Motor neuron (in vitro differentiated cells): ENCODE data around the gene EPB41. TPM values are rescaled to one million over a fixed set of nuclear protein-coding genes. Genes with fewer than 3 reads are reported as not detected.
"Not testable (repeated sequence)": the region's sequence is repeated elsewhere in the genome, so short reads cannot be mapped to it uniquely, and the experiment has no call there.

Experiments used
- ATAC-seq, 8 experiments: fragments of 200-7000 bp; cut with Tn5 transposase; replicated peaks in 6 of 8; 2 replicates each; pipeline ENCODE4 v1.8.0; 2021; ENCODE audit warnings: mild to moderate bottlenecking in 8 of 8, moderate library complexity in 8 of 8
- H3K27ac ChIP-seq, 2 donors: fragments of 250-450 bp; sonication (Bioruptor Pico); 2 replicates each; pipeline ENCODE4 v1.9.0; 2021; ENCODE audit warnings: antibody characterized with exemption in 2 of 2, mild to moderate bottlenecking in 2 of 2, moderate library complexity in 1 of 2
- H3K4me1 ChIP-seq, 2 donors: fragments of 250-450 bp; sonication (Bioruptor Pico); replicated peaks in 1 of 2; 2 replicates each; pipeline ENCODE4 v1.6.1; 2021; ENCODE audit warnings: antibody characterized with exemption in 2 of 2, mild to moderate bottlenecking in 2 of 2, moderate library complexity in 1 of 2
- H3K4me3 ChIP-seq, 5 donors: fragments of 250-450 bp; sonication (Bioruptor Pico); 2 replicates each; pipeline ENCODE4 v1.9.0; 2021; ENCODE audit warnings: antibody characterized with exemption in 5 of 5, mild to moderate bottlenecking in 5 of 5, moderate library complexity in 4 of 5
- WGBS, 10 experiments: fragments of 450-650 bp; shearing (Covaris generic); methylation state at CpG; one replicate each; pipeline ENCODE4 v1.0.0; 2022; 5-methylcytosine and 5-hydroxymethylcytosine counted together
- in situ Hi-C, 9 experiments: fragments of 400-800 bp; cut with MboI; loops; one replicate each; pipeline ENCODE4 v1.15.0; 2021; ENCODE audit warnings: low sequenced_read_pairs in 9 of 9, low pct_unique_long_range_greater_than_20kb in 2 of 9; ENCODE audit not compliant: unreplicated experiment in 9 of 9
- total RNA-seq, 8 experiments: library from RNA; unstranded; fragments of 300-600 nt; gene quantifications; 2 replicates each; pipeline versions ENCODE4 v1.2.3 to v1.2.4, GENCODE V29; 2022

EPB41 gene
- total RNA-seq, 8 experiments from 2014 or later: 8.1 to 205 (median 61.7) TPM

DNA sequence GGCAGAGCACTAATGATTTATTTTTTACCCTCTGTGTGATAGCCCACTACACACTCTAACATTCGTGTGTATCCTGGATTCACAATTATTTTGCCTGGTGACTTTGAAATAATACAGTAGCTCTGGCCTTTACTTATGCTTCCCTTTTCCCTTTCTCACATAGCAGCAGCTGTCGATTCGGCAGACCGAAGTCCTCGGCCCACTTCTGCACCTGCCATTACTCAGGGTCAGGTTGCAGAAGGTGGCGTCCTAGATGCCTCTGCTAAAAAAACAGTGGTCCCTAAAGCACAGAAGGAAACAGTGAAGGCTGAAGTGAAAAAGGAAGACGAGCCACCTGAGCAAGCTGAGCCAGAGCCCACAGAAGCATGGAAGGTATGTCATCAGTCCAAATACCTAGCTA is 138.6 kb downstream of the EPB41 start:
- Histone ChIP-seq H3K4me1 (no peaks in the 10 kb centered on the region), H3K27ac (no peak overlapping the region), H3K4me3 (no peak overlapping the region)
- in situ Hi-C loops: no loop called here
- ATAC-seq: no peak
- 63 to 97% (median 92%) methylated on average over 3 to 7 of the region's 7 CpGs; no CpG with 5 or more reads in 2 of the 10 experiments for WGBS, 10 experiments

DNA sequence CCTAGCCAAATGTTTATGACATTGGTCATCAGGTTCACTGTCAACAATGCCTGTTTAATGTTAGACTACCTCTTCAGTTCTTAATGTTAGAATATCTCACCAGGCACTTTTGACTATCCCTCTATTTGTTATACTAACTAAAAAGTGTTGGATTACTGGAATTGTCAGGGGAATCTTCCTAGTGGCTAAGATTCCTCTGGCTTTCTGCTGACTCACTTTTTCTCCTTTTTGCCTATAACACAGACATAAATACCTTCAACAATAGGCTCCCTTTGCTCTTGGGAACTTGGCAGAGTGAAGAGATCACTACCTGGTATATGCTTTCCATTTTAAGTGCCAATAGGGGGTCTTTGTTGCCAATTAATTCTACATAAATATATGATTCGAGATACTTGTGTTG is 140.8 kb downstream of the EPB41 start:
- no peak overlapping the region for H3K4me3 ChIP-seq
- in situ Hi-C loops: no loop called here
- no peaks in the 10 kb centered on the region for H3K4me1 ChIP-seq
- ATAC-seq: no peak
- WGBS, 10 experiments: 80 to 100% (median 96%) methylated on average over 1 of the region's 1 CpG; no CpG with 5 or more reads in 4 of the 10 experiments
- H3K27ac ChIP-seq: no peak overlapping the region

DNA sequence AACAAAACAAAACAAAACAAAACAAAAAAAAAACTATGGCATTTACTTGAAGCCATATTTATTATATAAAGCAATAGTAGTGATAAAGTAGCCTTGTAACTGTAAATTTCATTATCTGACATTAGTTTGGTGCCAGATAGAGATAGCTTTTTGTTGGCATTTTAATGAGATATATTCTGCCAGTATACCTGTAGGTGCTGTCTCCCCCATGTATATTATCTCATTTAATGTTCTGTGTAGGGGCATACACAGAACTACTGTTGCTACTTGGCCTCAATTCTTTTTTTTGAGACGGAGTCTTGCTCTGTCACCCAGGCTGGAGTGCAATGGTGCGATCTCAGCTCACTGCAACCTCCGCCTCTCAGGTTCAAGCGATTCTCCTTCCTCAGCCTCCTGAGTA is 141.9 kb downstream of the EPB41 start:
- H3K4me3 ChIP-seq: no peak overlapping the region
- no peaks in the 10 kb centered on the region for H3K4me1 ChIP-seq
- in situ Hi-C loops: no loop called here
- no peak overlapping the region for H3K27ac ChIP-seq
- WGBS, 10 experiments: 40 to 100% (median 96%) methylated on average over 1 to 4 of the region's 4 CpGs; no CpG with 5 or more reads in 3 of the 10 experiments
- ATAC-seq: no peak

DNA sequence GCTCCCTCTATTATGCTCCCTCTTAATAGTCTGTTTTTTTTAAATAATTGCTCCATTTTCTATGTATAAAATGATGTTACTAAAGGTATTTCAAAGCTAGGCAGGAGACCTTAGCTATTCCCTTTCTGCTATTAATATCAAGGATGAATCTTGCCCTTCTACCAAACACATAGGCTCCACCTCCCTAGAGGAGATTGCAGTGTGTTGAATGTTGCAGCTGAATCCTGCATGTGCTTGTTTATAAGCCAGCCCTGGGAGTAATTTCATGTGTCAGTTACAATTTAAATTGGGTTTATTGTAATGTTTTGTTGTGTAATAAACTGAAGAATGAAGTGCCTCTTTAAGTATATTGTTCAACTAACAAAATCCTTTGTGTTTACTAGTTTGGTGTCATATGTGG is 143.3 kb downstream of the EPB41 start:
- Histone ChIP-seq H3K27ac (no peak overlapping the region), H3K4me1 (no peaks in the 10 kb centered on the region)
- in situ Hi-C loops: no loop called here

DNA sequence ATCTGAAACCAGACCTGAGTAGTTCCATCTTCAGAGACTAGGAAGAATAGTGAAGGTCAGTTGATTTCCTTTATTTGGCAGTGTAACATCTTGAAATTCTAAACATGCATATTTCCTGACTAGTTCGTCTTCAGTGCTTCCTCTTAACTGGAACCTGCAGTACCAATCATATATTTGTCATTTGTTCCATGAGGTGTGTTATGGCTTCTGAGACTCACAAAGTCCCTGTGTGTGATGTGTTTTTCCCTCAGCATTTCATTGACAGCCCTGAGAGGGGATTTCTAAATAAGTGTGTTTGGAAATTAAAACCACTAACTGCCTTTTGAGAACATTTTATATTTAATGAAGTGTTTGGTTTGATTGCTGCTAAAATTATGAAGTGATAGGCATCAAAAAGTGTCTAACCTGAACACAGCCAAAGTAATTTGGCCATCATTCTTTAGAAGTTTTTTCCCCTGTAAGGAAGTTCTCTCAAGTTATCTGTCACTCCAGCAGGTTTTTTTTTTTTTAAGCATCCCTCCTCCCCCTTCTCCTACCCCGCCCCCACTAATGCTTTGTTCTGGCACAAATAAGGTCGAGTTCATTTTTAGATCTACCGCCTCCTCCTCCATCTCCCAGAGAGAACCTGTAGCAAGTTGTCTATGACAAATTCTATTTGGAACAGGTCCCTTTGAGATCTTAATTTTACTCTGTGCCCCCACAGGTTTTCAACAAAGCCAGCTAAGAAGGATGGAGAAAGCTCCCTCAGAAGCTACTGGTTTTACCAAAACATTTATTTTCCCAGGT is 148.0 kb downstream of the EPB41 start:
- 20 to 80% (median 55%) methylated on average over 1 to 4 of the region's 4 CpGs for WGBS, 10 experiments
- H3K4me1 ChIP-seq: no peaks in the 10 kb centered on the region
- ATAC-seq: no peak
- in situ Hi-C loops: no loop called here
- no peak overlapping the region for H3K4me3 ChIP-seq
- H3K27ac ChIP-seq: no peak overlapping the region

More for the DNA sequence above, 143.3 kb downstream of the EPB41 start:
- peak in 2 of 8 experiments; percentile 47 to 49 for ATAC-seq
- H3K4me3 ChIP-seq: no peak overlapping the region

DNA sequence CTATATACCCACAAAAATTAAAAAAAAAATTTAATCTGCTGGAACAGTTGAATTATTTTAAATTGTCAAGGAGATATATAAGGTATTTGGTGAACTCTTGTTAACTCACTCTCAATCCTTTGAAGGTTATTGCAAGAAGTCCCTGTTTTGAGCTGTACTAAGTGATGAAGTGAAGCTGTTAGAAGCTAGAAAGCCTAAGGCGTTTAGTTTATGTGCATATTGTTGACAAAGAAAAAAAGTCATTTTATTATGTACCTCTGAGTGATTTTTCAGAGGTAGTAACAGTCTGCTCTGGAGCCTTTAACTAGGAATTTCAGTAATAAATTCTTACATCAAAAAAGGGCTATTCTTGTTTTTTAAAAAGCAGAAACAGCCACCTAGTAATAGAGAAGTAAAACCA is 149.7 kb downstream of the EPB41 start:
- no peak overlapping the region for H3K27ac ChIP-seq
- in situ Hi-C loops: no loop called here
- H3K4me1 ChIP-seq: no peaks in the 10 kb centered on the region
- 0 to 89% (median 58%) methylated on average over 1 of the region's 1 CpG for WGBS, 10 experiments
- ATAC-seq: peak in 3 of 8 experiments; percentile 47 to 78 (median 52)
- no peak overlapping the region for H3K4me3 ChIP-seq

DNA sequence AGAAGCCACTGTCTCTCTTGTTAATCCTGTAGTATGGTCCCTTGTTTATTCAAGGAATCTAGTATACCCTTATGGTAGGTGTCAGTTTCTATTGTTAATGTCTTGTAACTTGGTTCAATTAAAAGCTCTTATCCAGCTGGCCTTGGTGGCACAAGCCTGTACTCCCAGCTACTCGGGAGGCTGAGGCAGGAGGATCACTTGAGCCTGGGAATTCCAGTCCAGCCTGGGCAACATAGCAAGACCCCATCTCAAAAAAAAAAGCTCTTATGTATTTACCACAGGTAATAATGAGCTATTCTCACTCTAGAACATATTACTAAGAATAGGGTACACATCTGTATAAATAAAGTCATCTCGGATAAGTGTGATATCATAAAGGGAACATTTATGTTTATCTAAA is 162.8 kb downstream of the EPB41 start:
- in situ Hi-C loops: no loop called here

DNA sequence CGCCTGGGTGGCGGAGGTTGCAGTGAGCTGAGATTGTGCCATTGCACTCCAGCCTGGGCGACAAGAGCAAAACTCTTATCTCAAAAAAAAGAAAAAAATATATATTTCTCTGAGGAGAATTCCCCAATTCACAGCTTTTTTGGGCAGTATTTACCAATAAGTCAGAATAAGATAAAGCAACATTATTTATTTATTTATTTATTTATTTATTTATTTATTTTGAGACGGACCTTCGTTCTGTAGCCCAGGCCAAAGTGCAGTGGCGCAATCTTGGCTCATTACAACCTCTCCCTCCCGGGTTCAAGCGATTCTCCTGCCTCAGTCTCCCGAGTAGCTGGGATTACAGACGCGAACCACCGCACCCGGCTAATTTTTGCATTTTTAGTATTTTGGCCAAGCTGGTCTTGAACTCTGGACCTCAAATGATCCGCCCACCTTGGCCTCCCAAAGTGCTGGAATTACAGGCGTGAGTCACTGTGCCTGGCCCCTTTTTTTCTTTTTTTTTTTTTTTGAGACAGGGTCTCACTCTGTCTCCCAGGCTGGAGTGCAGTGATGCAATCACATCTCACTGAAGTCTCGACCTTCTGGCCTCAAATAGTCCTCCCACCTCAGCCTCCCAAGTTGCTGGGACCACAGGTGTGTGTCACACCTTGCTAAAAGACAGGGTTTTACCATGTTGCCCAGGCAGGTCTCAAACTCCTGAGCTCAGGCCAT is 165.7 kb downstream of the EPB41 start:
- ATAC-seq, H3K4me3 ChIP-seq, in situ Hi-C loops, H3K27ac ChIP-seq, H3K4me1 ChIP-seq: not testable (repeated sequence)
- WGBS, 10 experiments: 72 to 100% (median 88%) methylated on average over 3 to 16 of the region's 16 CpGs

More for the DNA sequence above, 162.8 kb downstream of the EPB41 start:
- WGBS, 10 experiments: 56 to 100% (median 95%) methylated on average over 1 to 2 of the region's 2 CpGs; no CpG with 5 or more reads in 2 of the 10 experiments
- H3K4me3 ChIP-seq: no peak overlapping the region
- H3K27ac ChIP-seq: no peak overlapping the region
- no peak for ATAC-seq
- H3K4me1 ChIP-seq: no peaks in the 10 kb centered on the region

DNA sequence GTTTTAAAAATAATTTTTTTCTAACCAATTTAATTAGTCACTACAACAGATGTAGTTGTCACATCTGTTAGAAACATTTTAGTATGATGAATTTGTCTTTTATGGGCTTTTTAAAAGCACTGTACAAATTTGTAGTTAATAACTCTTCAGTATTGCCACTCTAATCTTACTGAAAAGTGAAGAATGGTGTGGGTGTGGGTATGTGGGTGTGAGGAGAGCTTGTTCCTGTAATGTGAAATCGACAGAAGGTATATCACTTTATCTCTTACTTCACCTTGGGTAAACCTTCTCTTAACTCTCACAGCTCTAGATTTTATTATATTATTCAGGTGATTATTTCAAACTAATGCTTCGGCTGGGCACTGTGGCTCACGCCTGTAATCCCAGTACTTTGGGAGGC is 166.8 kb downstream of the EPB41 start:
- Histone ChIP-seq H3K4me3 (no peak overlapping the region), H3K27ac (no peak overlapping the region), H3K4me1 (peaks cover 0 to 2% of the 10 kb centered on the region in 2 donors)
- 65 to 100% (median 95%) methylated on average over 1 to 3 of the region's 3 CpGs; no CpG with 5 or more reads in 3 of the 10 experiments for WGBS, 10 experiments
- in situ Hi-C loops: no loop called here
- ATAC-seq: no peak

DNA sequence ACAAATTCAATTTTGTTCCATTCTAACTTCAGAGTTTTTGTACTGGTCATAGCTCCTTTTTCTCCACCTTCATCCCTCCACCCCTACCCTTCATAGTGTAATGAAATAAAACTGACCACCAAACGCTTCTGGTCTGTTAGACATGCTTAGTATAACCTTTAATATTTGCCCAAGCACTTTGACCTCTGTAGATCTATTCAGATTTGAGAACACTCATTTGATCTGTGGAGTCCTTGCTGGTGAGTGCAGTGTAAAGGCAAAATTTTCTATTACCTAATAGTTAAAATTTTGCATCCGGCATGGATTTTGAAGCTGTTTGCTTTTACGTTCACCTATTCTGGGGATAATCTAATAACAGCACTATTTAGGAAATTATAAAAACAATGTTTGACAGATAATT is 168.2 kb downstream of the EPB41 start:
- 56 to 100% (median 94%) methylated on average over 1 to 3 of the region's 3 CpGs for WGBS, 10 experiments
- Histone ChIP-seq H3K4me1 (peaks cover 0 to 2% of the 10 kb centered on the region in 2 donors), H3K4me3 (no peak overlapping the region), H3K27ac (no peak overlapping the region)
- in situ Hi-C loops: no loop called here
- no peak for ATAC-seq

DNA sequence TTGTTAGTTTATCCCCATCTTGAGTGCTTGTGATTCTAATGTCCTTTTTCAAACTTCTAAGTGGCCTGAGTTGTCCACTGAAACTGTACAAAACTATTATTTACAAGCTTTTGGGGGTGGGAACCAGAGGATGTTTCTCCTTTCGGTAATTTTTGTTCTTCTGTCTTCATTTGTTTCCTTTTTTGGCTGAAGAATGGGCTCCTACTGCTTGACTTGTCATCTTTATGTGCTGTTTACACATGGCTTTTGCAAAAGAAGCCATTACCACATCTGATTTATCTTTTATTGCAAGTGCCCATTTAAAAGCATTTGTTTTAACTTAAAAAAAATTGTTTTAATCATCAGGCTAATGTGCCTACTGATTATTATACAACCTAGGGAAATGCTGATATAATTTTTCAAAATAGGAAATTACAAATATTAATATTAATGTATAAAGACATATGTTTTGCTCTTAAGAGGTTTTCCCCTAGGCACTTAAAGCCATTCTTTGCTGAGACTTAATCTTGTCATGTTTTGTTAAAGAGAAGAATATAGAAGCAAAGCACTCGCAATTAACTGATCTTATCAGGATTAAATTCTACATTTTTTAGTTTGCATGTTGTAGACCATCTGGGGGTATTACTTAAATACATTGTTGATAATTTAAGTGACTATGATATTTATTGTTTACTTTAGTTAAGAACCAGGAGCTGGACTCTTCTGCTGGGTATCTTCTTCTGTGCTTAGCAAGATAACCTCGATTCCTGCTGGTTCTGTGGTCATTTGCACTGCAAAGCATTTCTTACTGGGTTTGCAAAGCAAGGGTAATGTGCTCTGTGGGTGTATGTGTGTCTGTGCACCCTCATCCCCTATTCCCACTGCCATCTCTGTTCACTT is 169.2 kb downstream of the EPB41 start:
- WGBS, 10 experiments: 29 to 86% (median 62%) methylated on average over 2 to 3 of the region's 3 CpGs; no CpG with 5 or more reads in 1 of the 10 experiments
- no peak overlapping the region for H3K4me3 ChIP-seq
- H3K27ac ChIP-seq: no peak overlapping the region
- peak in 1 of 8 experiments; percentile 27 for ATAC-seq
- H3K4me1 ChIP-seq: peaks cover 0 to 2% of the 10 kb centered on the region in 2 donors
- in situ Hi-C loops: no loop called here

DNA sequence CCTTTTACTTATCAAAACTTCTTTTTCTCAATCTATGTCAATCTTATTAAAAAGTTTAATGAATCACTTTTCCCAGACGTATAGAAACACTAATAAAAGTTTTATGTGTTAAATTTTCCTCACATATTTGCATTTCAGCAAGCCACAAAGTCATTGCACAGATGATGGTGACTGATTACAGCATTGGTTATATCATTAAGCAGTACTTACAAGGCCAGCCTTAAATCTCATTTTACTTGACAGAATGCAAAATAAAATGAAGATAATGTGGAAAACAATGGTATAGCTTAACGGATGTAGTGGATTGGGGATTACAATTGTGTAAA is 169.8 kb downstream of the EPB41 start:
- Histone ChIP-seq H3K4me1 (peaks cover 0 to 2% of the 10 kb centered on the region in 2 donors), H3K4me3 (no peak overlapping the region), H3K27ac (no peak overlapping the region)
- 55 to 100% (median 87%) methylated on average over 1 to 2 of the region's 2 CpGs for WGBS, 10 experiments
- ATAC-seq: no peak
- in situ Hi-C loops: no loop called here
